ENCODE results near the gene UST. TPM values are rescaled to one million over a fixed set of nuclear protein-coding genes. Genes with fewer than 3 reads are reported as not detected.
A peak's percentile ranks its signal among the peaks of the same experiment; 100 is the strongest.

Gene UST
- total and polyA plus RNA-seq, 4 donors, result 0.24 to 2.7 (median 0.87) TPM

GRCh38 chr6:149033454-149033853, 286.6 kb downstream of the UST start:
- 91% methylated on average over 5 of the region's 5 CpGs for WGBS
- Histone ChIP-seq H3K9me3 (ENCODE audit: control insufficient read depth in 4 of 4, low read length in 3 of 4) (no peaks in the 10 kb centered on the region), H3K4me1 (ENCODE audit: control insufficient read depth in 4 of 4, insufficient read depth in 4 of 4, low read length in 3 of 4) (peaks cover 8 to 19% (median 11%) of the 10 kb centered on the region in 4 donors), H3K36me3 (ENCODE audit: control insufficient read depth in 4 of 4, insufficient read depth in 3 of 4, low read depth in 1 of 4, low read length in 3 of 4) (no peaks in the 10 kb centered on the region), H3K27me3 (ENCODE audit: control insufficient read depth in 4 of 4, insufficient read depth in 4 of 4, low read length in 3 of 4) (no peaks in the 10 kb centered on the region), H3K27ac (ENCODE audit: low read depth in 1 of 2, low read length in 2 of 2) (peak overlapping the region in 1 of 2 donors; percentile 29), H3K9ac (ENCODE audit: low read depth in 1 of 2, low read length in 2 of 2) (no peak overlapping the region), H3K4me3 (ENCODE audit: low read depth in 1 of 3, low read length in 3 of 3) (no peak overlapping the region)
- no peak for DNase-seq (ENCODE audit: low spot score)
- TF ChIP-seq EGR1 (IDR thresholded peaks at IDR 0.05; ENCODE audit: low read depth in 2 of 2), result no peak
- TF ChIP-seq, protein P1, sequence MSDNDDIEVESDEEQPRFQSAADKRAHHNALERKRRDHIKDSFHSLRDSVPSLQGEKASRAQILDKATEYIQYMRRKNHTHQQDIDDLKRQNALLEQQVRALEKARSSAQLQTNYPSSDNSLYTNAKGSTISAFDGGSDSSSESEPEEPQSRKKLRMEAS (IDR thresholded peaks at IDR 0.05), result no peak
- no peak for TF ChIP-seq SP1 (IDR thresholded peaks at IDR 0.05)
- TF ChIP-seq GABPA (IDR thresholded peaks at IDR 0.05 in 1 of 2, conservative IDR thresholded peaks at IDR 0.05 in 1 of 2), result no peak
- no peak for TF ChIP-seq NR2F2 (IDR thresholded peaks at IDR 0.05)
- no peak for TF ChIP-seq TAF1 (conservative IDR thresholded peaks at IDR 0.05)
- TF ChIP-seq RAD21 (IDR thresholded peaks at IDR 0.05), result no peak
- TF ChIP-seq, protein P2, sequence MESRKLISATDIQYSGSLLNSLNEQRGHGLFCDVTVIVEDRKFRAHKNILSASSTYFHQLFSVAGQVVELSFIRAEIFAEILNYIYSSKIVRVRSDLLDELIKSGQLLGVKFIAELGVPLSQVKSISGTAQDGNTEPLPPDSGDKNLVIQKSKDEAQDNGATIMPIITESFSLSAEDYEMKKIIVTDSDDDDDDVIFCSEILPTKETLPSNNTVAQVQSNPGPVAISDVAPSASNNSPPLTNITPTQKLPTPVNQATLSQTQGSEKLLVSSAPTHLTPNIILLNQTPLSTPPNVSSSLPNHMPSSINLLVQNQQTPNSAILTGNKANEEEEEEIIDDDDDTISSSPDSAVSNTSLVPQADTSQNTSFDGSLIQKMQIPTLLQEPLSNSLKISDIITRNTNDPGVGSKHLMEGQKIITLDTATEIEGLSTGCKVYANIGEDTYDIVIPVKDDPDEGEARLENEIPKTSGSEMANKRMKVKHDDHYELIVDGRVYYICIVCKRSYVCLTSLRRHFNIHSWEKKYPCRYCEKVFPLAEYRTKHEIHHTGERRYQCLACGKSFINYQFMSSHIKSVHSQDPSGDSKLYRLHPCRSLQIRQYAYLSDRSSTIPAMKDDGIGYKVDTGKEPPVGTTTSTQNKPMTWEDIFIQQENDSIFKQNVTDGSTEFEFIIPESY (IDR thresholded peaks at IDR 0.05), result no peak
- TF ChIP-seq HNF4A (conservative IDR thresholded peaks at IDR 0.05), result no peak
- TF ChIP-seq, protein P3, sequence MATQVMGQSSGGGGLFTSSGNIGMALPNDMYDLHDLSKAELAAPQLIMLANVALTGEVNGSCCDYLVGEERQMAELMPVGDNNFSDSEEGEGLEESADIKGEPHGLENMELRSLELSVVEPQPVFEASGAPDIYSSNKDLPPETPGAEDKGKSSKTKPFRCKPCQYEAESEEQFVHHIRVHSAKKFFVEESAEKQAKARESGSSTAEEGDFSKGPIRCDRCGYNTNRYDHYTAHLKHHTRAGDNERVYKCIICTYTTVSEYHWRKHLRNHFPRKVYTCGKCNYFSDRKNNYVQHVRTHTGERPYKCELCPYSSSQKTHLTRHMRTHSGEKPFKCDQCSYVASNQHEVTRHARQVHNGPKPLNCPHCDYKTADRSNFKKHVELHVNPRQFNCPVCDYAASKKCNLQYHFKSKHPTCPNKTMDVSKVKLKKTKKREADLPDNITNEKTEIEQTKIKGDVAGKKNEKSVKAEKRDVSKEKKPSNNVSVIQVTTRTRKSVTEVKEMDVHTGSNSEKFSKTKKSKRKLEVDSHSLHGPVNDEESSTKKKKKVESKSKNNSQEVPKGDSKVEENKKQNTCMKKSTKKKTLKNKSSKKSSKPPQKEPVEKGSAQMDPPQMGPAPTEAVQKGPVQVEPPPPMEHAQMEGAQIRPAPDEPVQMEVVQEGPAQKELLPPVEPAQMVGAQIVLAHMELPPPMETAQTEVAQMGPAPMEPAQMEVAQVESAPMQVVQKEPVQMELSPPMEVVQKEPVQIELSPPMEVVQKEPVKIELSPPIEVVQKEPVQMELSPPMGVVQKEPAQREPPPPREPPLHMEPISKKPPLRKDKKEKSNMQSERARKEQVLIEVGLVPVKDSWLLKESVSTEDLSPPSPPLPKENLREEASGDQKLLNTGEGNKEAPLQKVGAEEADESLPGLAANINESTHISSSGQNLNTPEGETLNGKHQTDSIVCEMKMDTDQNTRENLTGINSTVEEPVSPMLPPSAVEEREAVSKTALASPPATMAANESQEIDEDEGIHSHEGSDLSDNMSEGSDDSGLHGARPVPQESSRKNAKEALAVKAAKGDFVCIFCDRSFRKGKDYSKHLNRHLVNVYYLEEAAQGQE (IDR thresholded peaks at IDR 0.05), result no peak
- TF ChIP-seq HNF4G (IDR thresholded peaks at IDR 0.05), result no peak
- TF ChIP-seq RXRA (IDR thresholded peaks at IDR 0.05), result no peak
- TF ChIP-seq JUND (IDR thresholded peaks at IDR 0.05), result no peak
- TF ChIP-seq, protein P4, sequence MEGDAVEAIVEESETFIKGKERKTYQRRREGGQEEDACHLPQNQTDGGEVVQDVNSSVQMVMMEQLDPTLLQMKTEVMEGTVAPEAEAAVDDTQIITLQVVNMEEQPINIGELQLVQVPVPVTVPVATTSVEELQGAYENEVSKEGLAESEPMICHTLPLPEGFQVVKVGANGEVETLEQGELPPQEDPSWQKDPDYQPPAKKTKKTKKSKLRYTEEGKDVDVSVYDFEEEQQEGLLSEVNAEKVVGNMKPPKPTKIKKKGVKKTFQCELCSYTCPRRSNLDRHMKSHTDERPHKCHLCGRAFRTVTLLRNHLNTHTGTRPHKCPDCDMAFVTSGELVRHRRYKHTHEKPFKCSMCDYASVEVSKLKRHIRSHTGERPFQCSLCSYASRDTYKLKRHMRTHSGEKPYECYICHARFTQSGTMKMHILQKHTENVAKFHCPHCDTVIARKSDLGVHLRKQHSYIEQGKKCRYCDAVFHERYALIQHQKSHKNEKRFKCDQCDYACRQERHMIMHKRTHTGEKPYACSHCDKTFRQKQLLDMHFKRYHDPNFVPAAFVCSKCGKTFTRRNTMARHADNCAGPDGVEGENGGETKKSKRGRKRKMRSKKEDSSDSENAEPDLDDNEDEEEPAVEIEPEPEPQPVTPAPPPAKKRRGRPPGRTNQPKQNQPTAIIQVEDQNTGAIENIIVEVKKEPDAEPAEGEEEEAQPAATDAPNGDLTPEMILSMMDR (IDR thresholded peaks at IDR 0.05; ENCODE audit: low read depth, low read length, missing input control), result no peak
- no peak for TF ChIP-seq FOXA1 (IDR thresholded peaks at IDR 0.05)
- no peak for TF ChIP-seq FOXA2 (IDR thresholded peaks at IDR 0.05)

- Histone ChIP-seq H3K36me3 (ENCODE audit: control insufficient read depth in 4 of 4, insufficient read depth in 3 of 4, low read depth in 1 of 4, low read length in 3 of 4) (no peaks in the 10 kb centered on the region), H3K27ac (ENCODE audit: low read depth in 1 of 2, low read length in 2 of 2) (no peak overlapping the region), H3K27me3 (ENCODE audit: control insufficient read depth in 4 of 4, insufficient read depth in 4 of 4, low read length in 3 of 4) (no peaks in the 10 kb centered on the region), H3K9me3 (ENCODE audit: control insufficient read depth in 4 of 4, low read length in 3 of 4) (no peaks in the 10 kb centered on the region), H3K4me3 (ENCODE audit: low read depth in 1 of 3, low read length in 3 of 3) (no peak overlapping the region), H3K4me1 (ENCODE audit: control insufficient read depth in 4 of 4, insufficient read depth in 4 of 4, low read length in 3 of 4) (peaks cover 5 to 16% (median 11%) of the 10 kb centered on the region in 4 donors), H3K9ac (ENCODE audit: low read depth in 1 of 2, low read length in 2 of 2) (no peak overlapping the region)
- no peak for DNase-seq (ENCODE audit: low spot score)
- WGBS, result 86% methylated on average over 5 of the region's 5 CpGs
- no peak for TF ChIP-seq JUND (IDR thresholded peaks at IDR 0.05)
- no peak for TF ChIP-seq RXRA (IDR thresholded peaks at IDR 0.05)
- no peak for TF ChIP-seq NR2F2 (IDR thresholded peaks at IDR 0.05)
- no peak for TF ChIP-seq YY1 (IDR thresholded peaks at IDR 0.05)
- no peak for TF ChIP-seq FOXA2 (IDR thresholded peaks at IDR 0.05)
- TF ChIP-seq SP1 (IDR thresholded peaks at IDR 0.05), result no peak
- no peak for TF ChIP-seq RAD21 (IDR thresholded peaks at IDR 0.05)
- TF ChIP-seq, protein P2 (IDR thresholded peaks at IDR 0.05), result no peak
- TF ChIP-seq EGR1 (IDR thresholded peaks at IDR 0.05; ENCODE audit: low read depth in 2 of 2), result no peak
- TF ChIP-seq, protein P4 (IDR thresholded peaks at IDR 0.05; ENCODE audit: low read depth, low read length, missing input control), result no peak
- no peak for TF ChIP-seq HNF4G (IDR thresholded peaks at IDR 0.05)
Measured at GRCh38 chr6:149035766-149036165, 288.9 kb downstream of the UST start.
